ENCODE data around the gene LOXL3.

Gene LOXL3, protein sequence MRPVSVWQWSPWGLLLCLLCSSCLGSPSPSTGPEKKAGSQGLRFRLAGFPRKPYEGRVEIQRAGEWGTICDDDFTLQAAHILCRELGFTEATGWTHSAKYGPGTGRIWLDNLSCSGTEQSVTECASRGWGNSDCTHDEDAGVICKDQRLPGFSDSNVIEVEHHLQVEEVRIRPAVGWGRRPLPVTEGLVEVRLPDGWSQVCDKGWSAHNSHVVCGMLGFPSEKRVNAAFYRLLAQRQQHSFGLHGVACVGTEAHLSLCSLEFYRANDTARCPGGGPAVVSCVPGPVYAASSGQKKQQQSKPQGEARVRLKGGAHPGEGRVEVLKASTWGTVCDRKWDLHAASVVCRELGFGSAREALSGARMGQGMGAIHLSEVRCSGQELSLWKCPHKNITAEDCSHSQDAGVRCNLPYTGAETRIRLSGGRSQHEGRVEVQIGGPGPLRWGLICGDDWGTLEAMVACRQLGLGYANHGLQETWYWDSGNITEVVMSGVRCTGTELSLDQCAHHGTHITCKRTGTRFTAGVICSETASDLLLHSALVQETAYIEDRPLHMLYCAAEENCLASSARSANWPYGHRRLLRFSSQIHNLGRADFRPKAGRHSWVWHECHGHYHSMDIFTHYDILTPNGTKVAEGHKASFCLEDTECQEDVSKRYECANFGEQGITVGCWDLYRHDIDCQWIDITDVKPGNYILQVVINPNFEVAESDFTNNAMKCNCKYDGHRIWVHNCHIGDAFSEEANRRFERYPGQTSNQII

DNA sequence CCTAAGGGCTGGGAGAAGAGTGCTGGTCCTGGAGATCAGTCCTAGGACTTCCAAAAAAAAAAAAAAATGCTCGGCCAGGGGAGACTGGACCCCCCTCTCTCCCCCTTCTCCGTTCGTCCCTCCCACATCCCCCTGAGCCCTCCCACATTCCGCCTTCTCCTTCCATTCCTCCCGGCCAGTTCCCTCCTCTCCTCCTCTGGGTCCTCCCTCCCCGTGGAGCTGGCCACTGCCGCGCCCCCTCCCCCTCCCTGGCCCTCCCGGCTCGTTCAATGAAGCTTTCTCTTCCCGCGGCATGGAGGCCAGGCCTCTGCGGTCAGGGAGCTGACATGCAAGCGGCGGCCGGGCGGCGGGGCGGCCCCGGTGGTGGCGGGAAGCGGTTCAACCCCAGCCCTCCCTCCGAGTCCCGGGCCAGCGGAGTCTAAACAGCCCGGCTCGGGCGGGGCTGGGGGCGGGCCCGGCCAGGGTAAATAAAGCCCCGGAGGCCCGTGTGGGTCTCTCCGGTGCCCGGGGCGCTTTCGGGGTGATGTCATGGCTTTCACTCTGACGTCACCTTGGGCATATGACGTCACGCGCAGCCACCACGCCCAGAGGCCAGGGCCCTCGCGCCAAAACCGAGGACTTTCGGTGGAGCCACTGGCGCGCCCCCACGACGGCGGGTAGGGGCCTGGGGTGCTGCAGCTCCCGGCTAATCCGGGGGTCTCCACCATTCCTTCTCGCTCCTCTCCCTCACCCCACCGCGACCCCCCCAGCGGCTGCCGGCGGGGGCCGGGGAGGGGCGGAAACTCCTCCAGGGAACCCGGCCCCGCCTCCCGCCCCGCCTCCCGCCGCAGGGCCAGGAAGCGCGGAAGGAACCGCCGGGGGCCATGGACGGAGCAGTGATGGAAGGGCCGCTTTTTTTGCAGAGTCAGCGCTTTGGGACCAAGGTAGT, at the start of gene LOXL3, which contains the start of gene DOK1:
Gene LOXL3, minus strand, starts transcription at position 51 of the 928 bp plus-strand sequence. CDS start 1,308 bp downstream, outside the sequence.
Gene DOK1, plus strand, starts transcription at position 829 of the 928 bp plus-strand sequence. Its CDS starts 35 bp downstream, at position 864.
- peak; percentile 86 for DNase-seq (ENCODE audit: low spot score)

DNA sequence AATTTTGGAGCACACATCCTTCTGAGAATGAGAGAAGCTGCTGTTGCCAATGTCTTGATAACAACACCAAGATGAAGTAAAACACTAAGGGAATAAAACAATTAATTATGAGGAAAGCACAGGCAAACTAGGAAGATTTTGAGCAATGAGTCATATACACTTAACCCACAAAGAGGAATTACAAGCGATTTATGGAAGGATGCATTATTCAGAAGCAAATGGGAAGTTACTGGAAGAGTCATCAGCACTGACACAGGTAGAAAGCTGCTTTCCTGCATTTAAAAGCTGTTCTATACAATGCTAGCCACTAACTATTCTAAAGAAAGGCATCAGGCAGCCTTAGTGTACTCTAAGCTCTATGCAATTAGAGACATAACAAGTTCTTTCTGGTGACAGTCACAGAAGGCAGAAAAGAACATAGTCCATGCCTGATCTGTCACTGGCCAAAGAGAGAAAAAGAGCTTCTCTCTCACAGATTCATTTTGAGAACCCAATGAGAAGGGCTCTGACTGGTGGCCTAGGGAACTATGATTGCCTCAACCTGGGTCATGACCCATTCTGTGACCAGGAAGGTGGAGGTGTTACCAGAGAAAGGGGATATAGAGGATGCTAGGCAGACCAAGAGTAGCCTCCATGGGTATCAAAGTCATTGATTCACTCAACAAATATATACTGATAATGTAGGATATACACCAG, 49.0 kb upstream of the LOXL3 start:
- DNase-seq (ENCODE audit: low spot score): peak; percentile 34

DNA sequence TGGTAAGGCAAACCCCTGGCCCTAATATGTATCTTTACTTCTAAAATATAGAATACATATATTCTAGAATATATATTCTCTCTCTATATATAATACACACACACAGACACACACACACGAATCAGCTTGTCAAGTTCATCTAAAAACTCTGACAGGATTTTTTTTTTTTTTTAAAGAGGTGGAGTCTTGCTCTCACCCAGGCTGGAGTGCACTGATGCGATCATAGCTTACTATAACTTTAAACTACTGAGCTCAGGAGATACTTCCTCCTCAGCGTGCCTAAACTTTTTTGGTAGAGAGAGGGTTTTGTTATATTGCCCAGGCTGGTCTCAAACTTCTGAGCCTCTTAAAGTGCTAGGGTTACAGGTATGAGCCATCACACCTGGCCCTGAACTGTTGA, 45.9 kb upstream of the LOXL3 start:
- no peak for DNase-seq (ENCODE audit: low spot score)

DNA sequence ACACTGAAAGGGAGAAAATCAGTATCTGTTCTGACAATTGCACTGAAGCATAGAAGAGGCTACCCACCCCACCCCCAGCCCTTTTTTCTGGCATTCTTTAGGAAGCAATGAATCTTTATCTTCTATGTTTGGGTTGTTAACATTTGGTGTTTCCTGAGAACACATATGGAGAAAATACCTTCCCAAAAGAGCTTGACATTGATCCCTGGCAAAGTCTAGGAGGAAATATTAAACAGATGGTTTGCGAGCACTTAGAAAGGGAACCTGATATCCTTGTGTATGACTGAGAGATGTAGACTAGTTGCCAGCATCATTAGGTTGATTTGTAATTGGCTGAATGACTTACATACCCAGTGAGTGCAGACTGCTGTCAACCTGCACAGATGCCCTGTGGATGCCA, 43.7 kb upstream of the LOXL3 start:
- DNase-seq (ENCODE audit: low spot score): no peak

DNA sequence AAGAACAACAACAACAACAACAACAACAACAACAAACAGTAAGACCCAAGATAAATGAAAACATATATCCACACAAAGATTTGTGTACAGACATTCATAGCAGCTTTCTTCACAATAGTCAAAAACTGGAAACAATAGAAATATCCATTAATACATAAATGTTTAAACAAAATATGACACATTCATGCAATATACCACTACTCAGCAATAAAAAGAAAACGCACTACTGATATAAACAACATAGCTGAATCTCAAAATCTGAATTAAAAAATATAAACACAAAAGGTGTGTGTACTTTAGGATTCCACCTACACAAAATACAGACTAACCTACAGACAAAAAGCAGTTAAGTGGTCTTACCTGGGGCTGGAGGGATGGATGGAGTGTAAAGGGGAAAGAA, 42.8 kb upstream of the LOXL3 start:
- DNase-seq (ENCODE audit: low spot score): no peak

DNA sequence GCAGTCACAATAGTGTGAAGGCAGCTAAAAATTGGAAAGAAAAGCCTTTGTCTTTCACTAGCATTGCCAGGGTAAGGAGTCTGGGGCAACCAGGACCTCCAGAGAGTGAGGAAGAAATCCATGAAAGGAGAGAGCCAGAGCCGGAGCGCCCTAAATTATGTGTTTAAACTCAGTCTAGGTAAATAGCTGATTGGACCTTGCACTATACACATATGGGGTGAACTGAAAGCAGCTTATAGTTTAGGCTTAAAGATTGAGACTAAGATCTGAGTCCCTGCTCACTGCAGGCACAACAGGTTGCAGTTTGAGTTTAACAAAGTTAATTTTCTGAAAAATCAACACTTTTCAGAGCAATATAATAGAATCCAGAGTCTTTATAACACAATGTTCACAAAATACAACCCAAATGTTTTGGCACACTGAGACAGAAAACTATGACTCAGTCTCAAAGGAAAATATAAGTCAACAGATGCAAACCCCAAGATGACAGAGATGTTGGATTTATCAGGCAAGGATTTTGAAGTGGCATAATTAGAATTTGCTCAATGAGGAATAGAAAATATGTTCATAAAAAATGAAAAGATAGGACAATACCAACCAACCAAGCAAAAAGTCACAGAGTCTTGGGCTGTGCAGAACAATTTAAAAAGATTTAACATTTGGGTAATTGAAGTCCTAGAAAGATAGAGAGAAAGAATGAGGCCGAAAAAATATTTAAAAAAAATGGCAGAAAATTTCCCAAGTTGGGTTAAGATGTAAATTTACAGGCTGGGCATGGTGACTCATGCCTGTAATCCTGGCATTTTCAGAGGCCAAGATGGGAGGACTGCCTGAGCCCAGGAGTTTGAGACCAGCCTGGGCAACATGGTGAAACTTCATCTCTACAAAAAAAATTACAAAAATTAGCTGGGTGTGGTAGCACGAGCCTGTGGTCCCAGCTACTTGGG, 40.4 kb upstream of the LOXL3 start:
- no peak for DNase-seq (ENCODE audit: low spot score)

DNA sequence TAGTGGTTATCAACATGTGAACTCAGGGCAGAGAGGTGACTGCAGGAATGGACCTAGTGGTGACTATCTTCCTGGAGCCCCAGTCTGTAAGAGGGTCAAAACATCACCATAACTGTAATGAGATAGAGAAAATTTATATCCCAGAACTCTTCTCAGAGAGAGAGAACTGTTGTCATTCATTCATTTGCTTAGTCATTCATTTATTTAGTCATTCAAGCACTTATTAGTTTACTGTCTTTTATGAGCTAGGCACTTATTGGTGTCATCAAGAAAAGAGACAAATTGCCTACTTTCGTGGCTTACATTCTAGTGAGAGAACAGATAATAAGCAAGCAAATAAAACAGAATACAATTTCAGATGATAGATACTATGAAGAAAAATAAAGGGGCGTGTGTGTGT, 34.9 kb upstream of the LOXL3 start:
- DNase-seq (ENCODE audit: low spot score): no peak

DNA sequence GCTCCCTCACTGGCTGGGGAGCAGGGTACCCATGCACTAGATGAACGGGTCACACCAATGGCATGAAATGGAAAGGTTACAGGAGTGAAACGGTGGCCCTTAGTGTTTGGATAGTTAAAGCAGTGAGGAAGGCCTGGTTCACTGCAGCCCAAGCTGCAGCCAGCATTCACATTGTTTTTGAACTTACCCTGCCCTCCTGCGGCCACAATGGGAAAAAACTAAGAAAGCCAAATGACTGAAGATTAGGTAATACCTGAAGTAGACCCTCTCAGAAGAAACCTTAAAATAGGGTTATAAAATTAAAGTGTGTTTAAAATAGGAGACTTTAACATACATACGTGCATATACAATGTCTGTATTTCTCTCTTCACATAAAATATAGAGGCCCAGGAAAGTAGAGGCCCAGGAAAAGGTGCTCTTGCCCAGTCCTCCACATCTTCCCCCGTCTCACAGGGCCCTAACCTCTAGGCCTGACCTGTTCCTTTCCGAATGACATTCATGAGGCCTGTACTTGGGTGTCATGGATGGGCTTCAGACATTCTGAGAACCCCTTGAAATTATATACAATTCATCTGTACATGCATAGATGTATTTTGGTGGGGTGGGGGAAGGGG, 34.0 kb upstream of the LOXL3 start:
- peak; percentile 75 for DNase-seq (ENCODE audit: low spot score)

DNA sequence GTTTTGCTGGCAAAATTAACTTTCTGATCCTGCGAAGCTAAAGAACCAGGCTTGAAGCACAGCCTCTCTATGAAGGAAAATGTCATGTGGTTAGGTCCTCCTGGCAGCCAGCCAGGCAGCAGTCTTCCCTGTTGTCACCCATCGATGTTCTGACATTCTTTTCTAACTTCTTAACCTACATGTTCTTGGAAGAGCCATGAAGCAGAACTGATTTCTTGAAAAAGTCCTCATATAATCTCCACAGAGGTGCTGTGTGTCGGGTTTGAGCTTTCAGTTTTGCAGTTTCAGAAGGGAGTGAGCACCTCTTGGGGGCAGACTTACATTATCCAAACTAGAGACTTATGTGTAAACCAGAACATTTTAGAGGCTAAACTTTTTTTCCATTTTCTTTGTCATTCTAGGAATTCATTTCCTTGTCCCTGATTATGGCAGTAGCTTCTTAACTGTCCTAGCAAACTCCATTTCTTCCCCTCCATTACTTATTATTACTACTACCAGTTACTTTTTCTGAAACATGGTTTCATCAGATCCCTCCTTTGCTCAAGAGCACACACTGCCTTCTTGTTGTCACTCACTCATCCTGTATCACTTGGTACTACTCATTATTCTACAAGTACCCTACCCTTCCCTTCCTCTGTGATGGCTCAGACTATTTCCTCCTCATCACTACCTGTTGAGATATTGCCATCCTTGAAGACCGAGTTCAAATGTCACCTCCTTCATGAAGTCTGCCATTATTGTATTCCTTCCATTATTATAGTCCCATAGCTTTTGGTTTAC, 31.9 kb upstream of the LOXL3 start:
- peak; percentile 49 for DNase-seq (ENCODE audit: low spot score)

DNA sequence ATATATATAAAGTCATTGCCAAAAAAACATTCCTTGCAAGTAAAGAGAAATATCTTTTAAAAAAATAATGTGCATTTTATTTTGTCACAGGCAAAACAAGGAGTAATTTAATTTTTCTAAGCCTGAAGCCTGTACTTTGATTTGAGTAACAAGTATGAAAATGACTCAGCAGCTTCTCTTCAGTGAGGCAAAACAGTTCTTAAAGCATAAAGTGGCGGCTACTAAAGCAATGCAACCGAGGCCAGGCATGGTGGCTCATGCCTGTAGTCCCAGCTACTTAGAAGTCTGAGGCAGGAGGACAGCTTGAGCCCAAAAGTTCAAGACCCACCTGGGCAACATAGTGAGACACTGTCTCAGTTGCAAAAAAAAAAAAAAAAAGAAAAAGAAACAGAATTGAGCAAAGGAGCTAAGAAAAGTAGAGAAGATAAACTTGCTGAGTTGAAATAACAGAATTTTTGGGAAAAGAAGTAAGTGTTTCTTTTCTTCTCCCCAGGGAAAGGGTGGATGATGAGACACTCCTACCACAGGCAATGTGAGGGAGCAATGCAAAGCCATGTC, 30.4 kb upstream of the LOXL3 start:
- DNase-seq (ENCODE audit: low spot score): peak; percentile 88

DNA sequence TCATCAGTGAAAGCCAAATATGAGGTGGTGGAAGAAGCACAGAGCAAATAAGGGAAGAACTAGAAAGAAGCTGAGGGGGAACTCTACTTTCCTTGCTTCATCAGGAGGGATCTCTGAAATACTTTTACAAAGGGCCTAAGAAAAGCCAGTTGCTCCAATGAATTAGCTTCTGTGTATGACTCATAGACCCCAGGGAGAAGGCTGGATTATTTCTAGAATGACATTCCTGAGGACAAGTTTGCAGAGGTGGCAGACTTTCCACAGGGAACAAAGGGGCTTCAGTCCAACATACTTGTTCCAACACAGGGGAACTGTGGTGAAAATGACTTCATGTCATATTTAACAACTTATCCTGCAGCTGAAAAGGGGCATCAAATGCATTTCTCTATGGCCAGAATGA, 29.8 kb upstream of the LOXL3 start:
- DNase-seq (ENCODE audit: low spot score): no peak

DNA sequence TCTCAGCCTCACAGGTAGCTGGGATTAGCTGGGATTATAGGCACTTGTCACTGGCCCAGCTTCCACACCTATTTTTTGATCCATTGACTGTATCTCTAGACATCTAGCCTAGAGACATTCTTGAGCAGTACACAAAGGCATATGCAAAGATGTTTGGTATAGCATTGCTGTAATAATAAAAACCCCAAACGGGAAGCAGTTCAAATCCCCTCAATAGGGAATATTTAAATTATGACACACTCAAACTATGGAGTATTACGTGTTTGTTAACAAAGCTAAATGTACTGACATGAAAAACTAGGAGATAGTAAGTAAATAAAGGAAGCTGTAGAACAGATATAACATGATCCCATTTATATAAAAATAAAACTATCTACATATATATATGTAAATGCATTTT, 28.4 kb upstream of the LOXL3 start:
- DNase-seq (ENCODE audit: low spot score): no peak

DNA sequence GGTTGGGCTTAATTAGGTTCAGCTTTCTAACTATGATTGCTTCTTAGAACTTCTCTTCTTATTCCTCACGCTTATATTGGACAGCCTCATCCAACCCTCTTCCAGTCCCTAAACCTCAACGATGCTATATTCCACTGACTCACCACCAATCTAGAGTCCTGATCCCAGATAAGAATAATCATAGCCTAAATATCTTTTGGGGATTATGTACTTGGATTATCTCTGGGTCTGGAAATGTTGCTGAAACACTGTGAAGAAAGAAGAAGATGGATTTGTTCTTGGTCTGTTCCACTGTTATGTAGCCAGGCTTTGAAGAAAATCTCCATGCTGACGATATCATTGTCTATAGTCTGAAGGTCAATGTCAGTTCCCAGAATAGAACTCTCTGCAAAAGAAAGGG, 27.7 kb upstream of the LOXL3 start:
- DNase-seq (ENCODE audit: low spot score): no peak

DNA sequence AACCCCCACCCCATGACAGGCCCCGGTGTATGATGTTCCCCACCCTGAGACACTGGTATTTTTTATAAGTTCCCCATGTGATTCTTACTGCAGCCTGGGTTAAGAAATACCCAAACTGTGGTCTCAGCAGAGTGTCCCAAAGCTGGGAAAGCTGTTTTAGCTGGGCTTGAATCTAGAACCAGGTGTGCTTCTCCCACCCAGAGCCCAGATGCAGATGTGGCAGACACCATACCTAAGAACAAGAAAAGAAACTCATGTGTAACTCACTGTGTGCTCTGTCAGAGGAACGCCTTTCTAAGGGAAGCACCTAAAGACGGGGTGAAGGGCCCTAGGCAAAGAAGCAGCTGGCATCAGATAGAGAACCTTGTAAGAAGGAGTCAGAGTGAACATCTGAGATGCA, 24.7 kb upstream of the LOXL3 start:
- no peak for DNase-seq (ENCODE audit: low spot score)

DNA sequence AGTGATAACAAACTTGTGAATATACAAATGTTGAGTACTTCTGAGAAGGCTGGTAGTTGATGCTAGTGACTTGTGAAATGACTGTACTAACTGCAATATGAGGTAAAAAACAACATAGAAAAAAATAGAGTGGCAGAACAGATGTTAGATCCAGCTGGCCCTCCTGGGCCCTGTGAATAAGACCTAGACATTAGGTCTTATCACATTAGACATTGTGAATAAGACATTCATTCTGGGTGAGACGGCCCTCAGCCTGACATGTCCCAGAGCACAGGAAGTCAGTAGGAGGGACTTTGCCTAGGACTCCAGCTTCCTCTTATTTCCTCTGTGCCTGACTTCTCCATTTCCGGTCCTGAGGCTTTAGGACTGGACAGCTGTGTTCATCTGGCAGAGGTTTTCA, 23.7 kb upstream of the LOXL3 start:
- peak; percentile 67 for DNase-seq (ENCODE audit: low spot score)

DNA sequence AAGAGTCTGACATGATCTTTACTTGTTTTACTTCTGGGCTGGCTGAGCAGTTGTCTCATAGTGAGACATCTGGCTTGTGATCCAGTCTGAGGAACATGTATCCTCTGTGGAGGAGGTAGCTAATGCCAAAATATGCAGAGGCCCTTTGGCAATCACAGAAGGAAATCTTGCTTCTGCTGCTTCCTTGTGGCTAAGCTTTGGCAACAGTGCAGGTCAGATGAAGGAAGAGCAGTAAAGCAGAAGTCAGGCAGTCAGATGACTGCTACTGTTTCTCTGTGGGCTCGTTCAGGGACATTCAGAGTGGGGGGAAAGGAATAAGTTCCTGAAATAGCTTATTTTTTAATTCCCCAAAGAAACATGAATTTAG, 23.1 kb upstream of the LOXL3 start:
- no peak for DNase-seq (ENCODE audit: low spot score)

DNA sequence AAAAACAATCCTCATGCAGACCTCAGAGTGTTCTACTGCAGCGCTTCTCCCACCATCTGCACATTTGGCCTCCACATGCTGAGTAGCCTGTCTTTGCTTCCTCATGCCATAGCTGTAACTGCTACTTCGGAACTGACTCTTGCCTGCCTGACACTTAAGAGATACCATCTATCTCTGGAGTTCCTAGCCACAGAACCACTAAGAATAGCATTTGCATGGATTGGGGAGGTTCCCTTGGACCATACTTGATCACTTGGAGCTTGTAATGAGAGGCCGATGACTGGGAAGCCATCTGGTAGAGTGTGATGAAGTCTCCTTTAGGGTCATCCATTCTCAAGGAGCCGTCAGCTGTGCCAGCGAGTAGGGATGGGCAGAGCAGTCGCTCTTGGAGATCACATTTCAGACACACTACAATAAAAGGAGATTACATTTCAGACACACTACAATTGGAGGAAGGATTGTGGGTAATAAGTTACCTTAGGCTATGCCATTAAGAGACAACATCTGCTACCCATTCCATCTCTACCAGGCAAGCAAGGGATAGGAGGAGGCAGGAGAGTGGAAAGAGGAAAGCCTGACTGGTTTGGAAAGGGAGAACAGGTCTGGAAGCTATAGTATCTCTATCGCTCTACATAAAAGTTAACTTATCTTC, 22.6 kb upstream of the LOXL3 start:
- no peak for DNase-seq (ENCODE audit: low spot score)

DNA sequence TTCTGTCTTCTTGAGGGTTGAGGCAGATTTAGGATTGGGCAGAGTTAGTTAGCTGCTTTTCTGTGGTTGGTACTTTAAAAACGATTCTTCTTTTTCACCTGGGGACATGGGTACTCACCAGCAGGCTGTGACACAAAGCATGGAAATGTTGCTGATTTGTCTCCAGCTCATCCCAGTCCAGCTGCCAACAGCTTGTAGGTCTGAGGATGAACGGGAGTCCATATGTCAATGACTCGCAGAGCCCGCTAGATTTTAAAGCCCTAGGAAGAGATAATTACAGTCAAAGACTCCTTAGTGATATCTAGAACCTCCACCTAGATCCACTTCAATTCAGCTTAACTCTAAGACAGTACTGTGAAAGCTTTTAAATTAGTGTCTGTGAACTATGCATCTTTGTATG, 21.6 kb upstream of the LOXL3 start:
- no peak for DNase-seq (ENCODE audit: low spot score)

Measured in activated CD4-positive, alpha-beta T cell treated with anti-CD3 and anti-CD28 coated beads, Interleukin-2, Interleukin-4, amounts not matched to agents 100 ng/mL and 50 ng/mL, durations not matched to agents 16 hours and 8 hours (primary cell).